Hematopoietic multipotent progenitor cell (in vitro differentiated cells): Measurements from ENCODE around the gene BCL2L14. TPM values are rescaled to one million over a fixed set of nuclear protein-coding genes. Genes with fewer than 3 reads are reported as not detected.

ENCODE experiments used
- DNase-seq, 3 donors: peaks; one replicate each; pipeline ENCODE4 v3.0.0-alpha.2; 2011 to 2015; ENCODE audit warnings: low read depth in 2 of 3, low spot score in 2 of 3
- total RNA-seq: library from RNA; depleted of rRNA; stranded (reverse); fragments of >200 nt; gene quantifications from one replicate; pipeline ENCODE4 v1.2.3, GENCODE V29; 2012

BCL2L14 gene, protein sequence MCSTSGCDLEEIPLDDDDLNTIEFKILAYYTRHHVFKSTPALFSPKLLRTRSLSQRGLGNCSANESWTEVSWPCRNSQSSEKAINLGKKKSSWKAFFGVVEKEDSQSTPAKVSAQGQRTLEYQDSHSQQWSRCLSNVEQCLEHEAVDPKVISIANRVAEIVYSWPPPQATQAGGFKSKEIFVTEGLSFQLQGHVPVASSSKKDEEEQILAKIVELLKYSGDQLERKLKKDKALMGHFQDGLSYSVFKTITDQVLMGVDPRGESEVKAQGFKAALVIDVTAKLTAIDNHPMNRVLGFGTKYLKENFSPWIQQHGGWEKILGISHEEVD
- not detected for total RNA-seq

DNA sequence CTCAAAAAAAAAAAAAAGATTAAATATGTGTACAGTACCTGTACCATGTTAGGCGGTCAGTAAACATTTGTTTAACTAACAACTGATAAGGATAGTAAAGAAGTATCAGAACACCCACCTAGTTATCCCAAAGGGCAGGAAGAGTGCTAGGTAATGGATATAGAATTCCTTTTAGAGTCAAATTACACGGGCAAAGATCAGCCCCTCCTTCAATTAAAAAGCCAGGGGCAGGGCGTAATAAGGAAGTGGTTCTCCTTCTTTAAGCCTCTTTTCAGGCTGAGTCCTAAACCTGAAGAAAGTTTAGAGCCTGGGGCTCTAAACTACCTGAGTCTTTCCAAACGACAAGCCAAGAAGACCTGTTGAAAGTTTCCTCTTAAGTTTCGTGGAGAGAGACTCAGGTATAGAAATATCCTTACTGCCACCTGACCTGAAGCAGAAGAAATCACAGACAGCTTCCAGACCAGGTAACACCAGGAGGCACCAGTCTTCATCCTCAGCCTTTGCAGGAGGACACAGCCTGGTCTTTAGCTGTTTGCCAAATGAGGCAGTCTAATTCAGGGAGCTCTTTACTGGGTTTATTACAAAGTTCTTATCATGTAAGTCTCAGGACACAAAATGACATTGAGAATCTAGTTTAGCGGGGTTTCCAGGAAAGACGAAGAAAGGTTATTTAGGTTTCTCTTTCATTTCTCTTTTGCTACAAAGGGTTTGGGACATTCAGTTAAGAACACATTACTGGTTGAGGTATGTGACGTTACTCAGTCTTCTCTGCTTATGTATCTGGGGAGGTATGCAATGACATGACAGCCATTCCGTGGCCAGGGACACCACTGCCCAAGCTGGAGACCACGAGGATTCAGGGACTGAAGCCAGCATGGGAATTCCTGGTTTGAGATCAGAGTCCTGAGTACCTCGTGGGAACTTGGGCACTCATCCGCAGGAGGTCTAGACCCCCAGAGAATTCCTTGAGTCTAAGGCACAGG, at the start of gene BCL2L14:
TSS of gene BCL2L14 (plus strand) at position 266 of the 983 bp plus-strand sequence. CDS start 8,367 bp downstream, outside the sequence.
- DNase-seq: peak in 1 of 3 donors; percentile 28

DNA sequence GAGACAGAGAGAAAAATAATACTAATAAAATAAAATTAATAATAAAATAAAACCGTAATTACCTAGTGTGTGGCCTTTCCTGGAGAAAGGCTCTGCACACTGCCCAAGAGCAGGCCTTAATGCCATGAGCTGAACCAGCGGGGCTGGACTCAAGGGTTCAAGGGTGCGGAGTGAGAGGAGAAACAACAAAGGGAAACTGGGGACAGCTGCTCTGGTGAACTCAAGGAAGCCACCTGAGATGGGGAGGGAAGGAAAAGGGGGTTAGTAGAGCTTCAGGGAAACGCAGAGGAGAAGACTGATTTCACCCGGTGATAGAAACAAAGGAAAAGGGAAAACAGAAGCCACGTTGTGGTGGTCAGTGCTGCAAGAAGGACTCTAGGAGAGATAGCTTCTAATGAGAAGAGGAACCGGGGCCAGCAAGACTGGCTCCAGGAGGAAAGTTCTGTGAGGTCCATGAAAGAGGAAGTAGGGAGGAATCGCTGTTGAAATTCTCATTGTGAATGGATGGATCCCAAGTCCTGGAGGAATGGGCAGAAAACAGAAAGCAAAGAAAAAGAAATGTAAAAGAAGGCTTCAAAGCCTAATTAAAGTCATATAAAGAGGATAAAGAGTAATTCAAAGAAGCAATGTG, 48.3 kb upstream of the BCL2L14 start:
- DNase-seq: no peak

DNA sequence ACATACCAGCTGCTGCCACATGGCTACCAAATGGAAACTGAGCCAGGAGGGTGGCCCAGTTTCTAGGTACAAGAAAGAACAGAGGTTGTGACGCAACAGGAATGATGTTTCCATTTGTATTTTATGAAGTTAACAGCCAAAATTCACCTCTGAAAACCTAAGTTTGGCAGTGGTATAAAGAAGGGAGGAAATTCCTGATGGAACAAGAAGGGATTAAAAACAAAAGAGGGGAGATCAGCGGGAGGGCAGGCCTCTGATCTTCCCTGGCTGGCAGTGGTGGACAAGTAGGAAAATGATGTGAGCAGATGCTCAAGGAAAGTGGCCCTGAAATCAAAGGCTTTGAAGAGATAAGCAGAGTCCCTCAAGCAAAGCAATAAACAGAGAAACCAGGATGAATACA, 47.3 kb upstream of the BCL2L14 start:
- no peak for DNase-seq

DNA sequence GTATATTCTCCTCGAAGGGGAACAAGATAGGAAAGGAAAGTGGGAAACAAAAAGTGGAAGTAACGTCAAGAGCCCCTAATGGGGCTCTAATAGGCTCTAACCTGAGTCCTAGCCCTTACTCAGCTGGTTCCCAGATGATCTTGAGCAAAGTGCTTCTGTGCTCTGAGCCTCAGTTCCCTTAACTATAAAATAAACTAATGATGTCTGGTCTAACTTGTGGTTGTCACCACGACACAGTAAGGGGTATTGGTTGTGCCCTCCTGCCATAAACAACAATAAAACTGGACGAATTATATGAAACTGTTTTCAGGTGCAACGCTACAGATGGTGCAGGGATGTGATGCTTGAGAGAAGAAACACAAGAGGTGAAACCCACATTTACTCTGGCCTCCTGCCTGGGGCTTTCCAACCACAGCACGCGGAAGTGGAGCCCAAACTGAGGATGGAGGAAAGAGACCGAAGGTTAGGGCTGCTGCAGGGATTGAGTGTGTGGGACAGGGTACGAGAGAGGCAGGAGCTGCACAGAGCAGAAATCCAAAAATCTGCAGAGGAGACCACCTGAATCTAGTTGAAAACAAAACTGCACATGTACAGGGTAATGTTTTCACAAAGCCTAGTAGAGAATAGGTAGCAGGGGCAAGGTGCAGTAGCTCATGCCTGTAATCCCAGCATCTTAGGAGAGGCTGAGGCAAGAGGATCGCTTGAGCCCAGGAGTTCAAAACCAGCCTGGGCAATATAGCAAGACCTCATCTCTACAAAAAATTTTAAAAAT, 45.6 kb upstream of the BCL2L14 start:
- DNase-seq: peak in 1 of 3 donors; percentile 35

DNA sequence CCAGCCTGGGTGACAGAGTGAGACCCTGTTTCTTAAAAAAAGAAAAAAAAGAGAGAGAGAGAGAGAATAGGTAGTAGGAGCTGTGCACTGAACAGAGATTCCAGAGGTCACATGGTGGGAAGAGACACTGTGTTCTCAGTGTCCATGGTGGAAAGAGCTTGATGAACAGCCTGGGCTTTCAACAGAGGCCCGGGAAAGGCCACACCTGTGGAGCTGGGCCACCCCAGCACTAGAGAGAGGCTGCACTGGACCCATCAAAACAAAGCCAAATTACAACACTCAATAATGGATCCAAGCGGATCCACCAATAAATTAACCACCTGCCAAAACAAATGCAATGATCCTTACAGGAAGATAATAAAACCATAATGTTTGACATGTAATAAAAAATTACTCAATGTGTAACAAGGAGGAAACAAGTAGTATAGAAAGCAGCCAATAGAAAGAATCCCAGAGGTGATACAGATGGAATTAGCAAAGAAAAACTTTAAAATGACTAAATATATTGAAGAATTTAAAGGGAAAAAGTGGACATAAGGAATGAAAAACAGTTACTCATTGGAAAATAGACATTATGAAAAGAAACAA, 44.8 kb upstream of the BCL2L14 start:
- no peak for DNase-seq

DNA sequence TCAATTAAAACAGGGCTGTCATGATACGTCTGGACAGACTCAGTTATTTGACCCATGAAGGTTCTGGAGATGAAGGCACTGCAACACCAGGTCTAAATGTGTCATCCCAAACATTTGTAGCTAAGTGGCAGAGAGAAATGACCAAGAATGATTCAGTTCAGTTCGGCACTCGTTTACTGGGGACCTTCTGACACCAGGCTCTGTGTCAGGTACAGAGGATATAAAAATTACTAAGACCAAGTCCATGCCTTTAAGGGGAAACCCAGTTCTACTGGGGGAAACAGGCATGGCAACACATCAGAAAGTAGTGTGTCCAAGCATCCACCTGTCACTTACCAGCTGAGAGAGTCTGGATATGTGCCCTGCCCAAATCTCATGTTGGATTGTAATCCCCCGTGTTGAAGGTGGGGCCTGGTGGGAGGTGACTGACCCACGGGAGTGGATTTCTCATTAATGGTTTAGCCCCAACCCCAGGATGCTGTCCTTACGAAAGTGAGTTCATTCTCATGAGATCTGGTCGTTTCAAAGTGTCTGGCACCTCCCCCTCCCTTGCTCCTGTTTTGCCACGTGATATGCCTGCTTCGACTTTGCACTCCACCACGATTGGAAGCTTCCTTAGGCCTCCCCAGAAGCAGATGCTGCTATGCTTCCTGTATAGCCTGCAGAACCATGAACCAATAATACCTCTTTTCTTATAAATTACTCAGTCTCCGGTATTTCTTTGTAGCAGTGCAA, 41.9 kb upstream of the BCL2L14 start:
- DNase-seq: no peak

DNA sequence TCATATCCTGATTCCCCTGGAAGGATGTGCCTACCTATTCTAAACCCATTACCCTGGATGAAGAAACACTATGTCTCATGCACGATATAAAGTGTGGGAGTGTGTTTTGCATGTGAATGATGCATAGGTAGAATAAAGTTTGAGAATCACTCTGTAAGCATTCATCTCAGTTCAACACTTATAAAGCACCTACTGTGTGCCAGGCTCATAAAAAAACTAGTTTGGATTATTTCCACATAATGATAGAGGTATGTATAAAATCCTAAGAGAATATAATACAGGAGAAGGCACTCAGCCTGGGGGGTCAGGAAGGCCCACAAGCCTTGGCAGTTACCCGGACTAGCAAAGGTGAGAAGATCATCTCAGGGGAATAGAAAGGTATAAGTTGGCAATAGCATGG, 41.1 kb upstream of the BCL2L14 start:
- no peak for DNase-seq

DNA sequence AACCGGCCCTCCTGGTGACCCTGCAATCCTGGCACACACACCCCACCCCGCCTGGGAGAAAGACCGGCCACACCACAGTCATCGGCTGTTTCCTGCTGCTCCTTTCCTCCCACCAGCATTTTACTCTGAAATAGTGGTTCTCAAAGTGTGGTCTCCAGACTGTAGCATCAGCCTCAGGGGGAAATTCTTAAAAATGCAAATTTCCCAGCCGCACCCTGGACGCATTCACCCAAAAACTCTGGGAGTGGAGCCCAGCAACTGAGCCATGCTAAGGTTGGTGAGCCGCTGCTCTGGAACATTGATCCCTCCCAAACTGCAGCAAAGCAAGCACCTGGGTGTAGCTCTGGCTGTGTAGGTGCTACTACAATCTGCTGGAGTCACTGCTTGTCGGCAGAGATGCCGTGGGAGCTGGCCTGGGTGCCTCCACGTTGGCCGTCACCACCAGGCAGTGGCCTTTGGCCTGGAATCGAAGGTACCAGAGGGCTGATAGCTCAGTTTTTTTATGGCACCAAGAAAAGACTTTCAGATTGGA, 38.4 kb upstream of the BCL2L14 start:
- no peak for DNase-seq

DNA sequence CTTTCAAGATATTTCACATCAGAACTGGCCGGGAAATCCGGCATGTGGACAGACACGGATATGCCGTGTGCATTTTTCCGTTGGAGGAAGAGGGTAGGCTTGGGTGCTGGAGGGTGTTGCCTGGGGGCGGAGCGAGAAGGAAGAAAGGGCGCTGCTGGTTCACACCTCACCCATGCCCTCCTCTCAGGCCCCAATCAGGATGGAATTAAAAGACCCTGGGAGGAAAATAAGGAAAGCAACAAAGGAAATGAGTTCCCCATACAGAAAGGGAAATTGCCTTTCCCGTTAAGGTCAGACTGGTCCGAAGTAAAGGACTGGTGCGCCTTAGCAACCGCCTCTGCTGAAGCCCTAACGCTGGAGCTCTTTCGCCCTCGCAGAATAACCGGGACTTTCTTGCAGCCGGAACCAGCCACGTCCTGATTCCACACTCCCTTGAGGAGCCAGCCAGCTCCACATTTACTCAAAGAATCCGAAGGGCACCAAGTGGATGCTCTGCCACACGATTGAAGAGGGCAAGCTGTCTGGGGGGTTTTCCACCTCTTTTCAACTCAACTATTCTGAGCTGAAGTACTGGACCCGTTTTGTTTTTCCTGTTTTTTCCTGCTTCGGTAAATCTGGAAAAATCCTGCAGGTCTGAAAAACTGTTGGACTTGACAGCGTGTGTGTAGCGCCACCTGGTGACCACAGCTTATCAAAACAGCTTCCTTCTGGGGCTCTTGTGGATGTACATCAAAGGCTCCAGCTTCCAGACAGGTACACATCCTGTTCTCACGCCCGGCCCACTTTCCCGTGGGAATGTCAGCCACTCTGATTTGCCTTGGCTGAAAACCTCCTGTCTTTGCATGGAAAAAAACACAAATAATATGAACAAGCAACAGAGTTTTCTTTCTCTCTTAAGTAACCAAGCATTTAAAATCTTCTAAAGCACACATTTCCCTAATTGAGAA, 37.6 kb upstream of the BCL2L14 start:
- peak; percentile 53 to 65 (median 57) for DNase-seq

DNA sequence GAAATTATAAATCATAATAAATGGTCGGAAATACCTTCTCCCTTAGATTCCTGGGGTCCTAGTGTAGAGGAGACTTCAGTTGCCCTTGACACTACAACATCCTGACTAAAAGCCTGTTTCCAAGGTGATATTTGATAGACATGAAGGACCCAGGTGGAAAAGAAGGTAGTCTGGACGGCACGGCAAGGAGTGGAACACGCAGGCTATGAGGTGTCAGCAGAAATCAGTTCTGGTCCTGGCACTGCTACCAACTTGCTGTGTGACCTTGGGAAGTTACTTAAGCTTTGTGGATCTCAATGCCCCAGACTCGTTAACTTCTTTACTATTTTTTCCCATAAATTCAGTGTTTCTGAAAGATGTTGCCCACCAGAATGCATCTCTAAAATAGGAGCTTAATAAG, 36.9 kb upstream of the BCL2L14 start:
- DNase-seq: no peak

DNA sequence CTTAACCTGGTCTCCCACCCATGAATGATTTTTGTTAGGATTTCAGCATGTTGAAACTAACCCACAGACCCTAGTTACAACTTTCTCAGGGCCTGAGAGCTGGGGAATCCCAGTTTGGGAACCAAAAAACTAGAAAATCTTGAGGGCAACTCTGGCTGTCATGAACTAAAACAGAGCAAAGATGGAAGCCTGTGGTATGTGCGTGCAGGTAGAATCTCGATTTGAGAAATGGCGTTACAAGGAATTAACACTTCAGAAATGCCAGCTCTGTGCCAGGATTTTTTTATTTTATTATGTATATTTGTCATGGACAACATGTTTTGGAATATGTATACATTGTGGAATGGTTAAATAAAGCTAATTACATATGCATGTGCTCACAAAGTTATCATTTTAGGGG, 36.4 kb upstream of the BCL2L14 start:
- DNase-seq: no peak

DNA sequence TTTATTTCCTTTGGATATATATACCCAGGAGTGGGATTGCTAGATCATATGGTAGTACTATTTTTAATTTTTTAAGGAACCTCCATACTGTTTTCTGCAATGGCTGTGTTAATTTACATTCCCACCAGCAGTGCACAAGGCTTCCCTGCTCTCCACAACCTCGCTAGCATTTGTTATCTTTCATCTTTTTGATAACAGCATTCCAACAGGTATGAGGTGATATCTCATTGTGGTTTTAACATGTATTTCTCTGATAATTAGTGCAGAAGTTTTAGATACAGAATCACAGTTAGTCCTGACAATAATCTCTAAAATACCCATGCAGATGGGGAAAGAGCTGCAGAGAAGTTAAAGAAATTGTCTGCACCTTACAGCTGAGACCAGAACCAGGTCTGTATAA, 35.5 kb upstream of the BCL2L14 start:
- no peak for DNase-seq

DNA sequence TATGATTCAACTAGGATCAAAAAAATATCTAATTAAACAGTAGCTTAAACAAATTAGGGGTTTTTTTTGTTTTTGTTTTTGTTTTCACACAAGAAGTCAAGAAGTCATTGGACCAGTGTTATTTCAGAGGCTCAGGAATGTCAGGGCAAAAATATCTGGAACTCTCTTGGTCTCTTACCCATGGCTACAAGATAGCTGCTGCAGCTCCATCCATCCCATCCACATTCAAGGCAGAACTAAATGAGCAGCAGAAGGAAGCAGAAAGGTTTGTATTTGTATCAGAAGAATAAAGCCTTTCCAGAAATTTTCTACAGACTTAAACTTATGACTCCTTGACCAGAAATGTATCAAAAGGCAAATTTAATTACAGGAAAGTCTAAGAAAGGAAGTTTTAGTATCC, 33.8 kb upstream of the BCL2L14 start:
- no peak for DNase-seq

DNA sequence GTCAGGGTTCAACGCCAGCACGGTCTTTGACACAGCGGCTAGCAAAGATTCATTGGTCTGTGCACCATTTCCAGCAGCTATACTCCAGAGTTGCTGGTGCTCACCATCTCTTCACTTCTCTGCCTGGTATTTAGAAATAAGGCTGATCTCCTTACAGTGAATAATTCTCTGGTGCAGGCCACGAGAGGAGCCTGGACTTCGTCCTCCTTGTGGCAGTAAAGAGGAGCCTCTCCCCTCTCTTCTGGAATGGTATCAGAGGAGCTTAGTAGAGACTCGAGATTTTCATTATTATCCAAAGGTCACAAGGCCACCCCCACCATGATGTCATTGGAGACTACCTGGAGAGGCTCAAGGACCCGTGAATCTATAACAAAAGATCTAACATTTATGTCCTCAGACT, 30.8 kb upstream of the BCL2L14 start:
- no peak for DNase-seq

DNA sequence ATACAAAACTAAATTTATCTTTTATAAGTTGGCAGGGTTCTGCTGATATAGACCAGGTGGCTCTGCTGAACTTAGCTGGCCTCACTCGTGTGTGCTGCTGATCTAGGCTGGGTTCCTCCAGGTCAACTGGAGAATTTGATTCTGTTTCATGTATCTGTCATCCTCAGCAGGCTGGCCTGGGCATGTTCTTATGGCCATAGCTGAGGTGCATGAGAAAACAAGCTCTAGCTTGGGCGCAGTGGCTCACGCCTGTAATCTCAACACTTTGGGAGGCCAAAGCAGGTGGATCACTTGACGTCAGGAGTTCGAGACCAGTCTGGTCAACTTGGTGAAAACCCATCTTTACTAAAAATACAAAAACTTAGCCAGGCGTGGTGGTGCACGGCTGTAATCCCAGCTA, 24.3 kb upstream of the BCL2L14 start:
- DNase-seq: no peak

DNA sequence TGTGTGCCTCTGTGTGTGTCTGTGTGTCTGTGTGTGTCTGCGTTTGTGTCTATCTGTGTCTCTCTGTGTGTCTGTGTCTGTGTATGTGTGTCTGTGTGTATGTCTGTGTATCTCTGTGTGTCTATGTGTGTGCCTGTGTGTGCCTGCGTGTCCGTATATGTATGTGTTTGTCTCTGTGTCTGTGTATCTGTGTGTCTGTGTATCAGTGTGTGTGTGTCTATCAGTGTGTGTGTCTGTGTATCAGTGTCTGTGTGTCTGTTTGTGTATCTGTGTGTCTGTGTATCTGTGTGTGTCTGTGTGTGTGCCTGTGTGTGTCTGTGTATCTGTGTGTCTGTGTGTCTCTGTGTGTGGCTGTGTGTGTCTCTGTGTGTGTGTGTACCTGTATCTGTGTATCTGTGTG, 23.1 kb upstream of the BCL2L14 start:
- no peak for DNase-seq

DNA sequence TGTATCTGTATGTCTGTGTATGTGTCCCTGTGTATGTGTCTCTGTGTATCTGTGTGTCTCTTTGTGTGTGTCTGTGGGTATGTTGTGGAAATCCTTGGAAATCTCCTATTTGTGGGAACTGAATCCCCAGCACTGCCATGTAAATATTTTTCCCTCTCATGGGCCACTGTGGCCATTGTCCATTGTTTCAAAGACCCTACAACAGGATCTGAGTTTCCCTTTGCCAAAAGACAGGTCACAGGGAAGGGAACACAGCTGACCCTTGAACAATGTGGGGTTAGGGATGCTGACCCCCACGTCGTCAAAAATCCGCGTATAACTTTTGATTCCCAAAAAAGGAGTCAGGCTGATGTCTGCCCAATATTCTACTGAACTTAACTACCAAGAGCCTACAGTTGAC, 22.5 kb upstream of the BCL2L14 start:
- DNase-seq: no peak

DNA sequence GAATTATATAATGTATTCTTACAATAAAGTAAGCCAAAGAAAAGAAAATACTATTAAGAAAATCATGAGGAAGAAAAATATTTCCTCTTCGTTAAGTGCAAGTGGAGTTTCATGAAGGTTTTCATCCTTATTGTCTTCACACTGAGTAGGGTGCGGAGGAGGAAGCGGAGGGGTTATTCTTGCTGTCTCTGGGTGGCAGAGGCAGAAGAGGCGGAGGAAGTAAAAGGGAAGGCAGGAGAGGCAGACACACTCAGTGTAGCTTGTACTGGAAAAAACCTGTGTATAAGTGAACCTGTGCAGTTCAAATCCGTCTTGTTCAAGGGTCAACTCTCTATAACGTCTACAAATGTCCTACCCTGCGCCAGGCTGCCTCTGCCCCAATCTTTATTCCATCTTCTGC, 22.0 kb upstream of the BCL2L14 start:
- DNase-seq: no peak
